PC-9 (cell line): ENCODE results near the gene ADGRV1. TPM values are rescaled to one million over a fixed set of nuclear protein-coding genes. Genes with fewer than 3 reads are reported as not detected.

ENCODE experiments used
- BruUV-seq: library from RNA; stranded (reverse); fragments of 400-500 nt; replicated peaks from 2 replicates; lab custom pipeline; 2021; lab: Mats Ljungman, UMichigan
- CTCF ChIA-PET: fragments of 300-600 bp; sonication (Branson Sonifier 250); formaldehyde crosslinking; loops from one replicate; lab custom pipeline; 2022; ENCODE audit warnings: antibody characterized with exemption; lab: Charles Lee
- POLR2A ChIA-PET: fragments of 300-600 bp; sonication (Branson Sonifier 250); formaldehyde crosslinking; loops from one replicate; lab custom pipeline; 2022; ENCODE audit warnings: antibody characterized with exemption; ENCODE audit not compliant: unreplicated experiment; lab: Charles Lee
- DNase-seq, 2 experiments: peaks; one replicate each; pipeline versions ENCODE4 v3.0.0 to v3.0.0-alpha.2; 2015 to 2022; ENCODE audit warnings: mixed read lengths in 1 of 2
- H2AFZ ChIP-seq: fragments of 200-600 bp; sonication (generic); 2 replicates; pipeline ENCODE4 v1.8.1; 2017; ENCODE audit warnings: antibody characterized with exemption
- H3F3A ChIP-seq: fragments of 200-600 bp; sonication (generic); 2 replicates; pipeline ENCODE4 v1.8.1; 2017; ENCODE audit warnings: antibody characterized with exemption, mild to moderate bottlenecking, low read depth; ENCODE audit not compliant: insufficient read depth
- H3K27ac ChIP-seq: fragments of 200-600 bp; sonication (generic); 2 replicates; pipeline ENCODE4 v1.6.1; 2016; ENCODE audit warnings: mixed run types
- H3K27me3 ChIP-seq: fragments of 200-600 bp; sonication (generic); 2 replicates; pipeline ENCODE4 v1.6.1; 2016; ENCODE audit warnings: low read depth, mixed run types; ENCODE audit not compliant: insufficient read depth
- H3K36me3 ChIP-seq: fragments of 200-600 bp; sonication (generic); 2 replicates; pipeline ENCODE4 v1.6.1; 2016; ENCODE audit warnings: low read depth, mixed run types
- H3K4me1 ChIP-seq: fragments of 200-600 bp; sonication (generic); replicated peaks from 2 replicates; pipeline ENCODE4 v1.6.1; 2016; ENCODE audit warnings: mixed run types; ENCODE audit not compliant: insufficient read depth
- H3K4me2 ChIP-seq: fragments of 200-600 bp; sonication (generic); 2 replicates; pipeline ENCODE4 v1.6.1; 2017; ENCODE audit warnings: mixed run types
- H3K4me3 ChIP-seq: fragments of 200-600 bp; sonication (generic); 2 replicates; pipeline ENCODE4 v1.6.1; 2016; ENCODE audit warnings: mixed run types
- H3K79me2 ChIP-seq: fragments of 200-600 bp; sonication (generic); 2 replicates; pipeline ENCODE4 v1.6.1; 2017; ENCODE audit warnings: low read depth, mixed run types
- H3K9me2 ChIP-seq: fragments of 200-600 bp; sonication (generic); 2 replicates; pipeline ENCODE4 v1.8.1; 2017; ENCODE audit warnings: mild to moderate bottlenecking; ENCODE audit not compliant: insufficient read depth
- H3K9me3 ChIP-seq: fragments of 200-600 bp; sonication (generic); 2 replicates; pipeline ENCODE4 v1.8.1; 2016; ENCODE audit warnings: low read depth; ENCODE audit not compliant: insufficient read depth
- H4K20me1 ChIP-seq: fragments of 200-600 bp; sonication (generic); 2 replicates; pipeline ENCODE4 v1.8.1; 2017; ENCODE audit not compliant: insufficient read depth
- CTCF ChIP-seq: fragments of 200-600 bp; sonication (generic); conservative IDR thresholded peaks from 2 replicates; pipeline ENCODE4 v1.6.1; 2017; ENCODE audit warnings: mixed run types, antibody characterized with exemption, mild to moderate bottlenecking, moderate library complexity
- EZH2 ChIP-seq: fragments of 200-600 bp; sonication (generic); IDR thresholded peaks from 2 replicates; pipeline ENCODE4 v1.8.0; 2017; ENCODE audit warnings: antibody characterized with exemption, low read depth
- intact Hi-C: fragments of 100-400 bp; cut with micrococcal nuclease; formaldehyde crosslinking; loops from one replicate; pipeline ENCODE4 v1.10.0; 2022; ENCODE audit not compliant: unreplicated experiment
- total RNA-seq: library from RNA; stranded (reverse); gene quantifications from 2 replicates; pipeline ENCODE4 v1.2.3, GENCODE V29; 2021

Gene ADGRV1
- total RNA-seq, 1 experiment from 2014 or later = 1.0 TPM

DNA sequence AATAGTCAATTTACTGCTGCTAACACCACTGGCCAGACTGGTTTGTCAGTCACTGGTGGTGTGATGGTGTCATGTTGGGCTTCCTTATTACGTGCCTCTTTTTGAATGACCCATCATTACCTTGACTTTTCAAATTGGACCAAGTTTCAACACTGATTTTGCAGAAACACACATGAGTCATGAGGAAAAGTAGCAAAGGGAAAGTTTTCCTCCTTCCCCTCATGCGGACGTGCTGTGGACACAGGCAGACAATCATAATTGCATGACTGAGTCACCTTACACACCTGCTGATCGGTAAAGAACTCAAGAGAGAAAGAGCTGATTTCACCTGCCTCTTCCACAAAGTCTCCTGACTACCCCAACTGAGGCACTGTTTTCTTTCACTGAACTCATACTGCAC lies 500.0 kb downstream of the ADGRV1 start:
- peaks cover 43% of the 10 kb centered on the region for H3K4me1 ChIP-seq
- no peaks in the 10 kb centered on the region for H3K9me3 ChIP-seq
- peak overlapping the region; percentile 89 for H3K27ac ChIP-seq
- H3K4me2 ChIP-seq = peak overlapping the region; percentile 67
- intact Hi-C loops = no loop called here
- H3K27me3 ChIP-seq = no peaks in the 10 kb centered on the region
- no peaks in the 10 kb centered on the region; the same call in 1 of the 2 replicates for H3K9me2 ChIP-seq
- ChIA-PET CTCF (interaction anchor here (1.4 kb wide), 1 partner anchor 326 kb away, joined by 3 read pairs; no protein-coding TSS in a partner anchor), POLR2A (no interaction called here)
- peak overlapping the region; percentile 34; the same call in 1 of the 2 replicates for H3K4me3 ChIP-seq
- no peaks in the 10 kb centered on the region for H3K79me2 ChIP-seq
- TF ChIP-seq EZH2 (no peak), CTCF (no peak)
- no peaks in the 10 kb centered on the region for H3K36me3 ChIP-seq
- peak; percentile 50 to 99 for DNase-seq
- no TSS peak for BruUV-seq
- no peaks in the 10 kb centered on the region for H4K20me1 ChIP-seq
- peaks cover 22% of the 10 kb centered on the region for H3F3A ChIP-seq
- H2AFZ ChIP-seq = peak overlapping the region; percentile 37; the same call in 1 of the 2 replicates

DNA sequence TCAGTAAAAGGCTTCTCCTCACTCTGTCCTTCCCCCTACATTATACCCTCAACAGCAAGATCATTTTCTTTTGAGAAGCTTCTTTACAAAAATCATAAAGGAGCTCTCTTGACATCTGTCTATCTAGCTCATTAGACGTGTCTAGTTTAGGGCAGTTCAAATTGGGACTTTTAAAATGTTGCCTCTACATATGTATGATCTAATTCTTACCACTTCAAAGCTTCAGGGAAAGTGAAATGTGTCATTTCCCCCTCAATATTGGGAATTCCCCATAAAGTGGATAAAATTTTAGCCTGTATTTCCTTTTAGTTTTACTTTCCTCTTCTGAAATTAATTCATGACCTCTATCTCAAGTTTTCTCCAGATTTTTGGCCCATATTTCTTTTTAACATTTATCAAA lies 500.8 kb downstream of the ADGRV1 start:
- ChIA-PET CTCF (interaction anchor here (1.4 kb wide), 1 partner anchor 325 kb away, joined by 3 read pairs; no protein-coding TSS in a partner anchor), POLR2A (no interaction called here)
- BruUV-seq = no TSS peak
- Histone ChIP-seq H3K27ac (peak overlapping the region; percentile 89), H3K4me2 (peak overlapping the region; percentile 67), H3K27me3 (no peaks in the 10 kb centered on the region), H2AFZ (no peak overlapping the region), H3F3A (peaks cover 22% of the 10 kb centered on the region), H4K20me1 (no peaks in the 10 kb centered on the region), H3K36me3 (no peaks in the 10 kb centered on the region), H3K9me2 (no peaks in the 10 kb centered on the region; the same call in 1 of the 2 replicates), H3K4me1 (peaks cover 41% of the 10 kb centered on the region), H3K79me2 (no peaks in the 10 kb centered on the region), H3K9me3 (no peaks in the 10 kb centered on the region), H3K4me3 (no peak overlapping the region)
- no peak for DNase-seq
- intact Hi-C loops = no loop called here
- no peak for TF ChIP-seq EZH2
- TF ChIP-seq CTCF = no peak

DNA sequence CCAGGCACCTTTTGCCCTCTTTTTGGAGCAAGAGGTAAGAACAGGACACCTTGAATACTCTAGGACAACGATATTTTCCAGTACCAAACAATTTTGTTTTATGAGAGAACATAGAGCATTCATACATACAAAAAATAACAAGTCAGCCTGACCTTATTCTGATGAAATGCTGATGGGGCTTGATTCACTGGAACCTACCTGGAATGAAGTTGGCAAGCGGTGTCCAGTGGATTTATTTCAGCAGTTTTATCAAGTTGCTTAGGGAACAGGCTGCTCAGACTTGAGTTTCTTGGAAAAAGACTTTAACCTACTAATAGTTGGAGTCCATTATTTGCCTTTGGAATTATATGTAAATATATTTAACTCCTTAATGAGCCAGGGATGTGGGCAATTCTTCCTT lies 502.5 kb downstream of the ADGRV1 start:
- Histone ChIP-seq H2AFZ (no peak overlapping the region), H4K20me1 (no peaks in the 10 kb centered on the region), H3K4me2 (no peak overlapping the region), H3K9me2 (no peaks in the 10 kb centered on the region; the same call in 1 of the 2 replicates), H3K9me3 (no peaks in the 10 kb centered on the region), H3K36me3 (no peaks in the 10 kb centered on the region), H3K4me1 (peaks cover 41% of the 10 kb centered on the region), H3K4me3 (no peak overlapping the region), H3K79me2 (no peaks in the 10 kb centered on the region), H3K27me3 (no peaks in the 10 kb centered on the region), H3K27ac (no peak overlapping the region), H3F3A (peaks cover 22% of the 10 kb centered on the region)
- DNase-seq = no peak
- ChIA-PET CTCF (no interaction called here), POLR2A (no interaction called here)
- TF ChIP-seq EZH2 (no peak), CTCF (no peak)
- BruUV-seq = no TSS peak
- intact Hi-C loops = no loop called here
